Epithelial cell of proximal tubule (primary cell): Measurements from ENCODE around the gene IL1A. TPM values are rescaled to one million over a fixed set of nuclear protein-coding genes. Genes with fewer than 3 reads are reported as not detected.

ENCODE experiments used
- DNase-seq: peaks from one replicate; pipeline ENCODE4 v3.0.0-alpha.2; 2011; ENCODE audit warnings: low read depth
- H3K4me3 ChIP-seq: 2 replicates; pipeline ENCODE4 v1.5.1; 2011; ENCODE audit warnings: low read depth, mild to moderate bottlenecking, low read length
- total RNA-seq: library from RNA; depleted of rRNA; stranded (reverse); fragments of >200 nt; gene quantifications from 2 replicates; pipeline ENCODE4 v1.2.3, GENCODE V29; 2015
- TF ChIP-seq, protein P1 (sequence below): conservative IDR thresholded peaks from 2 replicates; pipeline ENCODE4 v1.5.1; 2012; ENCODE audit warnings: low read depth, mild to moderate bottlenecking, low read length

IL1A gene
- total RNA-seq, 1 donor from 2014 or later = 1.4 TPM

DNA sequence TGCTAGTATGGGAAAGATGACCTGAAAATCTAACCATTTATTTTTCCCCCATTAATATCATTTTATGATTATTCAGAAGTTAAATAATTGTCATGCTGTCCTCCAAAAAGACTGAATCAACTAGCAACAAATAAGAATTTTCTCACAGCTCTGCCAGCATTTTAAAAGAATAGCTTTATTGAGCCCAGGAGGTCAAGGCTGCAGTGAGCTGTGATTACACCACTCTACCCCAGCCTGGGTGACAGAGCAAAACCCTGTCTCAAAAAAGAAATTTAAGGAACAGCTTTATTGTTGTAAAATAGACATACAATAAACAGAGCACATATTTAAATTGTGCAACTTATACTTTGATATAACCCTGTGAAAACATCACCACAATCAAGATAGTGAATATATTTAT, 24.8 kb upstream of the IL1A start:
- TF ChIP-seq, protein P1, sequence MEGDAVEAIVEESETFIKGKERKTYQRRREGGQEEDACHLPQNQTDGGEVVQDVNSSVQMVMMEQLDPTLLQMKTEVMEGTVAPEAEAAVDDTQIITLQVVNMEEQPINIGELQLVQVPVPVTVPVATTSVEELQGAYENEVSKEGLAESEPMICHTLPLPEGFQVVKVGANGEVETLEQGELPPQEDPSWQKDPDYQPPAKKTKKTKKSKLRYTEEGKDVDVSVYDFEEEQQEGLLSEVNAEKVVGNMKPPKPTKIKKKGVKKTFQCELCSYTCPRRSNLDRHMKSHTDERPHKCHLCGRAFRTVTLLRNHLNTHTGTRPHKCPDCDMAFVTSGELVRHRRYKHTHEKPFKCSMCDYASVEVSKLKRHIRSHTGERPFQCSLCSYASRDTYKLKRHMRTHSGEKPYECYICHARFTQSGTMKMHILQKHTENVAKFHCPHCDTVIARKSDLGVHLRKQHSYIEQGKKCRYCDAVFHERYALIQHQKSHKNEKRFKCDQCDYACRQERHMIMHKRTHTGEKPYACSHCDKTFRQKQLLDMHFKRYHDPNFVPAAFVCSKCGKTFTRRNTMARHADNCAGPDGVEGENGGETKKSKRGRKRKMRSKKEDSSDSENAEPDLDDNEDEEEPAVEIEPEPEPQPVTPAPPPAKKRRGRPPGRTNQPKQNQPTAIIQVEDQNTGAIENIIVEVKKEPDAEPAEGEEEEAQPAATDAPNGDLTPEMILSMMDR = no peak
- DNase-seq = no peak
- no peak overlapping the region for H3K4me3 ChIP-seq

DNA sequence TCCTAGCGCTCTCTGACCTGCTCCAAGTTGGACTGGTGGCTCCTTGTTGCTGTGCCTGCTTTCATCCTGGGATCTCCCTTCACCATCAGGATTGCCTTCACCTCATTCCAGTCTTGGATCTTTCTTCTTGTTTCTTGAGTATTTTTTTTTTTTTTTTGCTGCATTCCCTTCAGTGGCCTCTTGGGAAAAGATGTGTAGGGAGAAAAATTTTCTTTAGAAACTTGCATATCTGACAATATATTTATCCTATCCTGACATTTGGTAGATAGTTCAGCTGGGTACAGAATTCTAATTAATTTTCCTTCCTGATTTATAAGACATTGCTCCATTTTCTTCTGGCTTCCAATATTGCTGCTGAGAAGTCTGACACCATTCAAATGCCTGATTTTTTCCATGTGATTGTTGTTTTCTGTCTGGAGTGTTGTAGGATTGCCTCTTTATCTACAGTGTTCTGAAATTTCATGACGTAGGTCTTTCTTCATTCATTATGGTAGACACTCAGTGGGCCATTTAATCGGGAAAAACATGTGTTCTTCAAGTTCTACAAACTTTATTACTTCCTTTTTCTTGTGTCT, 23.0 kb upstream of the IL1A start:
- DNase-seq = no peak
- H3K4me3 ChIP-seq = no peak overlapping the region
- TF ChIP-seq, protein P1 = peak; percentile 28

DNA sequence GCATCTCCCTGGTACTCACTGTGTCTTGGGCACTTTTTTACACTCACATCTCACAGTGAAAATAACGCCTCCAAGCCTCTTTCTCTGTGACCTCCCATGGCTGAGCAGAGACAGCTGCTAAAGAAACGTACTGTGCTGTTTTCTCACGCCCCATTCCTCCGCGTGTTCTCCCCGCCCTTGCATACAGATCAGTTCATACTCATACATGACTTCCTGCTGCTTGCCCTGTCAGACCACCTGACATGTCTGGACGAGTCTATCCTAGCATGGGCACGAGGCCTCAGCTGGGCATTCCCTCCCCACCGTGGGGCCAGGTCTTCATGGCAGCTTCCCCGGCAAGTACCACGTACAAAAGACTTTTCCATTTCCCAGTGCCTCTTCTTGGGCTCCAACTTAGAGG, 21.2 kb upstream of the IL1A start:
- TF ChIP-seq, protein P1 = no peak
- H3K4me3 ChIP-seq = no peak overlapping the region
- DNase-seq = no peak

DNA sequence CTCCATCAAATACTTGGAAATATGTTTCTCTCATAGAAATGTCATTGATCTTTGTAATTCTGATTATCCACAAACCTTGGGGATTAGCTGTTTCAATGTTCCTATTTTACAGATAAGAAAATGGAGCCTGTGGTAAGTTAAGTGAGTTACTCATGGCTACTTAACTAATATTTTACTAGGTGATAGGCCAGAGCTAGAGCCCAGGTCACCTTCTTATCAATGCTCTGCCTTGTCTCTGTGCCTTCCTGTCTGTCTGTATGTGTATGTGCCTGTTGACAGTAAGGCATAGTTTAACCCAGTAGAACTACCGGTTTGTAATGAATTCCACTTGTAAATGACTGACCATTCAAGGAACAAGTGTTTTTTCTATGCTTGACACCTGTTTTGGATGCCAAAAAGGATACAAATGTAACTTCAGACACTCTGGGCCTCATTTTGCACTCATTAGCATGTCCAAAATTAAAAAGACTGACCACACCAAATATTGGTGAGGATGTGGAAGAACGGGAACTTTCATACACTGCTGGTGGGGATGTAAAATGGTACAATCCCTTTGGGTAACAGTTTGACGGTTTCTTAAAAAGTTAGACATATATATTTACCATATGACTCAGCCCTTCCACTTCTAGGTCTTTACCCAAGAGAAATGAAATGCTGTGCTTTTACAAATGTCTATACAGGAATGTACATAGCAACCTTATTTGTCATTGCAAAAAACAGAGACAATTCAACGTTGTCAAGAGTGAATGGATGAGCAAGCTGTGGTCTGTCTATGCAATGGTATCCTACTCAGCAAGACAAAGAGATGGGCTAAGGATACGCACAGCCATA, 19.6 kb upstream of the IL1A start:
- no peak for DNase-seq
- no peak overlapping the region for H3K4me3 ChIP-seq
- TF ChIP-seq, protein P1 = no peak

DNA sequence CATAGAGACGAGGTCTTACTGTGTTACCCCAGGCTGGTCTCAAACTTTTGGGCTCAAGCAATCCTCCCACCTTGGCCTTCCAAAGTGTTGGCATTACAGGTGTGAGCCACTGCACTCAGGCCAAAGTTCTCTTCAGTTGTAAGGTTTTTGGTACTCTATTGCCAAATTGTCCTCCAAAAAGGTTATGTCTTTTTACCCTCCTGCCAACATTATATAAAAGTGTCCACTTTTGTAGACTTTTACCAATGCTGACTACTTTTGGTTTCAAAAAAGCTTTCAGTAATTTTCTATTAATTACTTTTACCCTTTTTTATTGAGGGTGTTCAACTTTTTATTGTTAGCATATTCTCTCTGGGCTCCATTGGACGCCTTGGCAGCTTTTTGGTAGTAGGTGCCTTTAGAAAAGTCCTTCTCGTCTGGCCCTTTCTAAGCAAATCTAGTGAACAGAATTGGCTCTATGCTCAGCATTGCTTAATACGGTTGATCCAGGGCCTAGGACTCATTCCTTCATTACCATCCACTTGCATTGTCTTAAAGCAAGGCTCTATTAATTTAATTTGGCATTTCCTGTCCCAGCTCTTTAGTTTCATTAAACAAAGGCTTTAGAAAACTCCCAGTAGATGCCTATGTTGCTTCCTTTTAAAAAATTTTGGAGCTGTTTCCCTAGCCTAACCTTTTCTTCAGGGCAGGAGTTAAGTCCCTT, 16.7 kb upstream of the IL1A start:
- DNase-seq = no peak
- TF ChIP-seq, protein P1 = no peak
- H3K4me3 ChIP-seq = no peak overlapping the region

DNA sequence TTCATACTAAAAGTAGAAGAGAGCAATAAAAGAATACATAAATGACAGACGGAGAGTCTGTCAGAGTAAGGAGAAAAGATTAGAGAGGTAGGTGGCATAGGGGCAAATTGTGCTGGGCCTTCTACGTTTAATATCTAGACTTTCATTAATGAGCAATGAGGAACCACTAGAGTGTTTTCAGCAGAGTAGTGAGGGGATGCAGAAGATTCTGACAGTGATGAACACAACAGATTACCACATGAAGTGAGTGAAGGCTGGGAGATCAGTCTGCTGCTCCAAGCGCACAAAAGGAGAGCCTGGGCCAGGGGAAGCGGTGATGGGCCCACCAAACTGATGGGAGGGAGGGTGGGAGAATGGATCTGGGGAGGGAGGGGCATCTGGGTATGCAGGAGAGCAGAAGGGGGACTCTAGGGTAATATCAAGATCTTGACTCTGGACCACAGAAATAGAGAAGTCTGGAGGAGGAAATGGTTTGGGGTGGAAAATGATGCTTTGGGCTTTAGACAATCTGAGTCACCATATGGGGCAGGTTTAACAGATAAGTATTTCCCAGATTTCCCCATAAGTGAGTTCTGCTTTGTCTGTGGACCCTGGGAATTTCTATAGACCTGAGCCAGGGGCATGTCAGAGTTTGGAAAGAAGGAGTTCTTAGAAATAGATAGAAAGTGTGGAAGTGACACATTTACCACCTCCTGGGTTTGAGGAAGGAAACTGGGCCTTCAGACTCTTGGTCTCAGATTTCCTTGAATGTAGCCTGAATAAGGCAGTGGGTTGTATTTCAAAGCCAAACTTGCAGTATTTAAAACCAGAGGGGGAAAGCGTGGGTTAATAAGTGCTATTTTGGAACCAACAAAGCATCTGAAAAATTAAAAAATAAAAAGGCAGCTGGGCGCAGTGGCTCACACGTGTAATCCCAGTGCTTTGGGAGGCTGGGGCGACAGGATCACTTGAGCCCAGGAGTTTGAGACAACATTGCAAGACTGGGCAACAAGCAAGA, 15.0 kb upstream of the IL1A start:
- no peak for DNase-seq
- TF ChIP-seq, protein P1 = no peak
- no peak overlapping the region for H3K4me3 ChIP-seq
